ENCODE data around the gene MBTPS1. TPM values are rescaled to one million over a fixed set of nuclear protein-coding genes. Genes with fewer than 3 reads are reported as not detected.

The MBTPS1 gene
- total and polyA plus RNA-seq, 2 donors (not counting 1 experiment from before 2014, with no cell fraction given) = 80.3 to 109 TPM

DNA sequence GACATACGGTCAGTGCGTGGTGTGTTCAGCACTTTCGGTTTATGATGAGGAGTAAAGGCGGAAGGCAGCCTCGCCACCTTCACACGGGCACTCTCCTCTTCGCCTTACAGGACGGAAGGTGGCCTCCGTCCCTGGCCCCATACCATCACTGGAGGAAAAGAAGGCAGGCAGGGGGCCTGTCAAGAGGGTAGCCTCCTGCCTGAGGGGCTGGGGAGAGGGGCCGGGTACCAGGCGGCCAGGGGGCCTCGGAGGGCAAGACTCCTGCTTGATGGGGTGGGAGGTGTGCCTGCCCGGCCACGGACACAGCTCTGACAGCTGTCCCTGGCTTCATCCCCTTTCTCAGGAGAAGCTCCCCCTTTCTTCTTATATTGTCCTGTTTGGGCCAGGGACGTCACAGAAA lies 58.5 kb downstream of the MBTPS1 start:
- H3K9ac ChIP-seq (ENCODE audit: insufficient read depth, low read length) = no peak overlapping the region
- H4K20me1 ChIP-seq (ENCODE audit: control insufficient read depth, extremely low read depth, insufficient read depth, low read length) = no peaks in the 10 kb centered on the region
- peaks cover 15% of the 10 kb centered on the region for H3K36me3 ChIP-seq (ENCODE audit: control insufficient read depth, insufficient read depth, low read length)
- no peaks in the 10 kb centered on the region for H3K79me2 ChIP-seq (ENCODE audit: control insufficient read depth, insufficient read depth, low read length)
- no peak overlapping the region for H2AFZ ChIP-seq (ENCODE audit: low read length)
- H3K4me2 ChIP-seq (ENCODE audit: extremely low read depth, insufficient read depth, low read length) = no peak overlapping the region
- no peaks in the 10 kb centered on the region for H3K27me3 ChIP-seq (ENCODE audit: control insufficient read depth, insufficient read depth, low read length)
- H3K9me3 ChIP-seq (ENCODE audit: control insufficient read depth, insufficient read depth, low read depth, low read length) = no peaks in the 10 kb centered on the region
- H3K4me1 ChIP-seq (ENCODE audit: control insufficient read depth, extremely low read depth, insufficient read depth, low read length) = peaks cover 2% of the 10 kb centered on the region
- H3K4me3 ChIP-seq (replicated peaks in 1 of 4; ENCODE audit: control extremely low read depth in 1 of 4, insufficient read depth in 1 of 4, low read depth in 3 of 4, low read length in 4 of 4) = no peak overlapping the region
- no peak overlapping the region for H3K27ac ChIP-seq (ENCODE audit: insufficient read depth, low read length)
- no peak for DNase-seq (ENCODE audit: low read depth in 2 of 2)
- TF ChIP-seq, protein P1, sequence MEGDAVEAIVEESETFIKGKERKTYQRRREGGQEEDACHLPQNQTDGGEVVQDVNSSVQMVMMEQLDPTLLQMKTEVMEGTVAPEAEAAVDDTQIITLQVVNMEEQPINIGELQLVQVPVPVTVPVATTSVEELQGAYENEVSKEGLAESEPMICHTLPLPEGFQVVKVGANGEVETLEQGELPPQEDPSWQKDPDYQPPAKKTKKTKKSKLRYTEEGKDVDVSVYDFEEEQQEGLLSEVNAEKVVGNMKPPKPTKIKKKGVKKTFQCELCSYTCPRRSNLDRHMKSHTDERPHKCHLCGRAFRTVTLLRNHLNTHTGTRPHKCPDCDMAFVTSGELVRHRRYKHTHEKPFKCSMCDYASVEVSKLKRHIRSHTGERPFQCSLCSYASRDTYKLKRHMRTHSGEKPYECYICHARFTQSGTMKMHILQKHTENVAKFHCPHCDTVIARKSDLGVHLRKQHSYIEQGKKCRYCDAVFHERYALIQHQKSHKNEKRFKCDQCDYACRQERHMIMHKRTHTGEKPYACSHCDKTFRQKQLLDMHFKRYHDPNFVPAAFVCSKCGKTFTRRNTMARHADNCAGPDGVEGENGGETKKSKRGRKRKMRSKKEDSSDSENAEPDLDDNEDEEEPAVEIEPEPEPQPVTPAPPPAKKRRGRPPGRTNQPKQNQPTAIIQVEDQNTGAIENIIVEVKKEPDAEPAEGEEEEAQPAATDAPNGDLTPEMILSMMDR (conservative IDR thresholded peaks at IDR 0.05 in 1 of 2, IDR thresholded peaks at IDR 0.05 in 1 of 2; ENCODE audit: low read depth in 1 of 2, low read length in 2 of 2) = no peak
- TF ChIP-seq EZH2 (IDR thresholded peaks at IDR 0.05; ENCODE audit: low read length, missing control alignments) = no peak

GRCh38 chr16:84056933-84057332 lies 59.8 kb downstream of the MBTPS1 start:
- Histone ChIP-seq H2AFZ (ENCODE audit: low read length) (no peak overlapping the region), H3K9ac (ENCODE audit: insufficient read depth, low read length) (no peak overlapping the region), H3K36me3 (ENCODE audit: control insufficient read depth, insufficient read depth, low read length) (peaks cover 13% of the 10 kb centered on the region), H4K20me1 (ENCODE audit: control insufficient read depth, extremely low read depth, insufficient read depth, low read length) (no peaks in the 10 kb centered on the region), H3K27ac (ENCODE audit: insufficient read depth, low read length) (no peak overlapping the region), H3K27me3 (ENCODE audit: control insufficient read depth, insufficient read depth, low read length) (no peaks in the 10 kb centered on the region), H3K79me2 (ENCODE audit: control insufficient read depth, insufficient read depth, low read length) (no peaks in the 10 kb centered on the region), H3K4me1 (ENCODE audit: control insufficient read depth, extremely low read depth, insufficient read depth, low read length) (no peaks in the 10 kb centered on the region), H3K4me2 (ENCODE audit: extremely low read depth, insufficient read depth, low read length) (no peak overlapping the region), H3K4me3 (replicated peaks in 1 of 4; ENCODE audit: control extremely low read depth in 1 of 4, insufficient read depth in 1 of 4, low read depth in 3 of 4, low read length in 4 of 4) (no peak overlapping the region), H3K9me3 (ENCODE audit: control insufficient read depth, insufficient read depth, low read depth, low read length) (no peaks in the 10 kb centered on the region)
- no peak for DNase-seq (ENCODE audit: low read depth in 2 of 2)
- TF ChIP-seq, protein P1 (conservative IDR thresholded peaks at IDR 0.05 in 1 of 2, IDR thresholded peaks at IDR 0.05 in 1 of 2; ENCODE audit: low read depth in 1 of 2, low read length in 2 of 2) = no peak
- TF ChIP-seq EZH2 (IDR thresholded peaks at IDR 0.05; ENCODE audit: low read length, missing control alignments) = no peak

DNA sequence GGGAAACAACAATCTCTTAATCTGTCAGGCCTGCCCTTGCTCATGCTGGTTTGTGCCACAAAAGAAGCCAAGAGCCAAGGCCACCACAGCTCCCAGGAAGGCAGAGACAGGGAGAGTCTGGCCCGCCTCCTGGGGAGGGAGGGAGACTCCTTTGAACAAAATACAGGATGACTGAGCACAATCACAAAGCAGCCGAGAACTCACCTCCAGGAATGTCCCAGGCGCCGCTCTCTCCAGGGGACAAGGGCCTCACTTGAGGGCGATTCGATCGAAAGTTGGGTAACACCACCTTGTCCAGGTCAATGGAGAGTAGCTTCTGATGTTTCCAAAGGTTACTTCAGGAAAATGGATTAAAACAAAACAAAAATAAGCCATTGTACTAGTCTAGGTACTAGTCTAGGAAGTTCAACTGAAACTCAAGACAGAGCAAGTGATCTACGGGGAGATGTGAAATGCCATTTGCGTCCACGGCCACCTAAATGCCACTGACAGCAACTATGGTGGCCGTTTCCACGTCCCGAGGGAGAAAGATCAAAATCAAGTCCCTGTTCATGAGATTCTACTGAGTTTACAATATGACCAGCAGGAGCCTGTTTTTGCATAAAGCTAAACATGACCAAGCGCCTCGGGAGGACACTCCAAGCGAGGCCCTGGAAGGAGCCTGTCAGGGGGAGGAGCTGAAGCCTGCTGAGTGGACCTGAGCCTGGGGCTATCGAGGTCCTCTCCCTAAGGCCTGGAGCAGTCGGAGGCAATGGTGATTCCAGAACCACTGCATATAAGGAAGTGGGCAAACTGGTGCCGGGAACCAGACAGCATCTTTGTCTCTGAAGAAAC lies 60.7 kb downstream of the MBTPS1 start:
- H4K20me1 ChIP-seq (ENCODE audit: control insufficient read depth, extremely low read depth, insufficient read depth, low read length) = no peaks in the 10 kb centered on the region
- H3K9me3 ChIP-seq (ENCODE audit: control insufficient read depth, insufficient read depth, low read depth, low read length) = no peaks in the 10 kb centered on the region
- no peak for TF ChIP-seq EZH2 (IDR thresholded peaks at IDR 0.05; ENCODE audit: low read length, missing control alignments)
- TF ChIP-seq, protein P1 (conservative IDR thresholded peaks at IDR 0.05 in 1 of 2, IDR thresholded peaks at IDR 0.05 in 1 of 2; ENCODE audit: low read depth in 1 of 2, low read length in 2 of 2) = no peak
- DNase-seq (ENCODE audit: low read depth in 2 of 2) = peak in 1 of 2 donors; percentile 14
- no peaks in the 10 kb centered on the region for H3K4me1 ChIP-seq (ENCODE audit: control insufficient read depth, extremely low read depth, insufficient read depth, low read length)
- no peak overlapping the region for H3K4me3 ChIP-seq (replicated peaks in 1 of 4; ENCODE audit: control extremely low read depth in 1 of 4, insufficient read depth in 1 of 4, low read depth in 3 of 4, low read length in 4 of 4)
- H3K27ac ChIP-seq (ENCODE audit: insufficient read depth, low read length) = no peak overlapping the region
- H2AFZ ChIP-seq (ENCODE audit: low read length) = no peak overlapping the region
- no peaks in the 10 kb centered on the region for H3K27me3 ChIP-seq (ENCODE audit: control insufficient read depth, insufficient read depth, low read length)
- H3K4me2 ChIP-seq (ENCODE audit: extremely low read depth, insufficient read depth, low read length) = no peak overlapping the region
- peaks cover 11% of the 10 kb centered on the region for H3K36me3 ChIP-seq (ENCODE audit: control insufficient read depth, insufficient read depth, low read length)
- no peak overlapping the region for H3K9ac ChIP-seq (ENCODE audit: insufficient read depth, low read length)
- H3K79me2 ChIP-seq (ENCODE audit: control insufficient read depth, insufficient read depth, low read length) = no peaks in the 10 kb centered on the region

Data from fibroblast of lung (primary cell).